ENCODE data around the gene HOMER2. TPM values are rescaled to one million over a fixed set of nuclear protein-coding genes. Genes with fewer than 3 reads are reported as not detected.

Gene HOMER2
- total RNA-seq, 1 donor from 2014 or later: 9.4 TPM

DNA sequence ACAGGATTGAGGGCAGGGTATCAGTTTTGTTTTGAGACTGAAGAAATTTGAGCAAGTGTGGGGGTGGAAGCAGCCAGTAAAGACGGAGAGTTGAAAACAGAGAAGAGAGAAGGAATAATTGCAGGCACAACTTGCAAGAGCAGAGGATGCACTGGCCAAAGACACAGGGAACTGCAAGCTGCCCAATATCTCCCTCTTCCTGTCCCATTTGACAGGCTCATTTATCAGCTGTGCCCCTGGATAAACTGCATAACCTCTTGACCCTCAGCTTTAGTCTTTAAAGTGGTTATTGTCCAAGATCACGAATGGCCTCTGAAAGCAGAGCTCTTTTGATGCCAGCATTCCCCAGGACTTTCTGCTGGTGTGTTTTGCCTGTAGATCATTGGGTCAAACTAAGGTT, 28.5 kb upstream of the HOMER2 start:
- Mint-ChIP-seq H3K4me1 (peaks cover 11% of the 10 kb centered on the region), H3K36me3 (ENCODE audit: low read depth) (peaks cover 6% of the 10 kb centered on the region), H3K4me3 (no peak overlapping the region), H3K9me3 (no peaks in the 10 kb centered on the region), H3K27me3 (no peaks in the 10 kb centered on the region), H3K27ac (no peak overlapping the region)
- ATAC-seq (ENCODE audit: low read depth): no peak
- DNase-seq: no peak
- ChIA-PET CTCF (no interaction called here), POLR2A (no interaction called here)
- intact Hi-C loops (cut with micrococcal nuclease): no loop called here
- no peak for TF ChIP-seq CTCF (IDR thresholded peaks at IDR 0.05)

- intact Hi-C loops (cut with micrococcal nuclease): no loop called here
- ChIA-PET CTCF (no interaction called here), POLR2A (no interaction called here)
- H3K4me3 Mint-ChIP-seq: no peak overlapping the region
- H3K4me1 Mint-ChIP-seq: no peaks in the 10 kb centered on the region
- no peaks in the 10 kb centered on the region for H3K36me3 Mint-ChIP-seq (ENCODE audit: low read depth)
- no peak for TF ChIP-seq CTCF (IDR thresholded peaks at IDR 0.05)
- no peak for DNase-seq
- no peak overlapping the region for H3K27ac Mint-ChIP-seq
- ATAC-seq (ENCODE audit: low read depth): no peak
- no peaks in the 10 kb centered on the region for H3K27me3 Mint-ChIP-seq
- no peaks in the 10 kb centered on the region for H3K9me3 Mint-ChIP-seq
Observed at GRCh38 chr15:82979726-82980125, 27.2 kb upstream of the HOMER2 start.

GRCh38 chr15:82978438-82978837, 25.9 kb upstream of the HOMER2 start:
- Mint-ChIP-seq H3K4me1 (no peaks in the 10 kb centered on the region), H3K36me3 (ENCODE audit: low read depth) (no peaks in the 10 kb centered on the region), H3K27ac (no peak overlapping the region), H3K9me3 (no peaks in the 10 kb centered on the region), H3K4me3 (no peak overlapping the region), H3K27me3 (no peaks in the 10 kb centered on the region)
- ChIA-PET CTCF (no interaction called here), POLR2A (no interaction called here)
- no peak for TF ChIP-seq CTCF (IDR thresholded peaks at IDR 0.05)
- DNase-seq (no peak), ATAC-seq (ENCODE audit: low read depth) (no peak)
- intact Hi-C loops (cut with micrococcal nuclease): no loop called here

- DNase-seq (no peak), ATAC-seq (ENCODE audit: low read depth) (no peak)
- ChIA-PET POLR2A (no interaction called here), CTCF (no interaction called here)
- Mint-ChIP-seq H3K27ac (no peak overlapping the region), H3K4me3 (no peak overlapping the region), H3K9me3 (no peaks in the 10 kb centered on the region), H3K4me1 (no peaks in the 10 kb centered on the region), H3K27me3 (no peaks in the 10 kb centered on the region), H3K36me3 (ENCODE audit: low read depth) (no peaks in the 10 kb centered on the region)
- no peak for TF ChIP-seq CTCF (IDR thresholded peaks at IDR 0.05)
- intact Hi-C loops (cut with micrococcal nuclease): no loop called here
Observed at GRCh38 chr15:82977076-82977475, 24.6 kb upstream of the HOMER2 start.

DNA sequence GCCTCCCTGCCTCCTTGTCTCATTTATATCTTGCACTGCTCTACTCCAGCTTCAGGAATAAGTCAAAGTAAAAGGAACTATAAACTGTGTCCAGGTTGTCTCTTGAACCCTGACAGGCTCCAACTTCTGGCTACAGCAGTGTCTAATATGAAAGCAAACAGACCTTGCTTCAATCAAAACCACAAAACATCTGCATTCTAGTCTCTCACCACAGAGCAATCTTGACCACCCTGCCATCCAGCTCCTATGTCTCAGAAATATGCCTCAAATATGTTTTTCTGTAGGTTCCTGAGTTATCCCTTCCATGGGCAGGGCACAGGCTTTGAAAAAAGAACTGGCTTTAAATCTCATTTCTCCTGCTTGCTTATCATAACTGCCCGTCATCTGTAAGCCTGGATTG, 20.5 kb upstream of the HOMER2 start:
- TF ChIP-seq CTCF (IDR thresholded peaks at IDR 0.05): no peak
- H3K9me3 Mint-ChIP-seq: no peaks in the 10 kb centered on the region
- ATAC-seq (ENCODE audit: low read depth) (no peak), DNase-seq (no peak)
- no peaks in the 10 kb centered on the region for H3K36me3 Mint-ChIP-seq (ENCODE audit: low read depth)
- H3K27ac Mint-ChIP-seq: no peak overlapping the region
- POLR2A ChIA-PET: no interaction called here
- no peaks in the 10 kb centered on the region for H3K27me3 Mint-ChIP-seq
- intact Hi-C loops (cut with micrococcal nuclease): no loop called here
- no peak overlapping the region for H3K4me3 Mint-ChIP-seq
- no peaks in the 10 kb centered on the region for H3K4me1 Mint-ChIP-seq
- CTCF ChIA-PET: no interaction called here

Data from activated B cell treated with CpG ODN at 0.5 μM for 24 hours (primary cell).